ENCODE measurements around the gene ZNF672.
"Not testable (repeated sequence)": the region's sequence is repeated elsewhere in the genome, so short reads cannot be mapped to it uniquely, and the experiment has no call there.

Gene ZNF672

GRCh38 chr1:248837781-248838356, at the start of gene ZNF672:
ZNF672 (plus strand) TSS chr1:248838224; CDS start chr1:248847275, 9,051 bp downstream.
- peak; percentile 97 for DNase-seq

GRCh38 chr1:248788327-248788726, 49.7 kb upstream of the ZNF672 start:
- no peak for DNase-seq

- DNase-seq = not testable (repeated sequence)
These were observed 48.7 kb upstream of the ZNF672 start for GRCh38 chr1:248789337-248789736.

GRCh38 chr1:248790456-248790855, 47.6 kb upstream of the ZNF672 start:
- no peak for DNase-seq

- no peak for DNase-seq
These were observed 47.0 kb upstream of the ZNF672 start for GRCh38 chr1:248791010-248791409.

GRCh38 chr1:248792342-248792741, 45.7 kb upstream of the ZNF672 start:
- no peak for DNase-seq

GRCh38 chr1:248793592-248793991, 44.4 kb upstream of the ZNF672 start:
- peak; percentile 90 for DNase-seq

- not testable (repeated sequence) for DNase-seq
These were observed 43.4 kb upstream of the ZNF672 start for GRCh38 chr1:248794663-248795062.

- no peak for DNase-seq
These were observed 39.2 kb upstream of the ZNF672 start for GRCh38 chr1:248798791-248799190.

GRCh38 chr1:248800459-248800858, 37.6 kb upstream of the ZNF672 start:
- DNase-seq = no peak

- no peak for DNase-seq
These were observed 35.6 kb upstream of the ZNF672 start for GRCh38 chr1:248802454-248802853.

- DNase-seq = not testable (repeated sequence)
These were observed 34.5 kb upstream of the ZNF672 start for GRCh38 chr1:248803501-248803900.

- no peak for DNase-seq
These were observed 33.0 kb upstream of the ZNF672 start for GRCh38 chr1:248804771-248805681.

GRCh38 chr1:248805876-248806275, 32.1 kb upstream of the ZNF672 start:
- no peak for DNase-seq

- DNase-seq = peak; percentile 67
These were observed 30.8 kb upstream of the ZNF672 start for GRCh38 chr1:248807067-248807737.

GRCh38 chr1:248808876-248809275, 29.1 kb upstream of the ZNF672 start:
- DNase-seq = no peak

GRCh38 chr1:248810000-248810726, 27.9 kb upstream of the ZNF672 start:
- DNase-seq = no peak

GRCh38 chr1:248810727-248811513, 27.1 kb upstream of the ZNF672 start:
- DNase-seq = no peak

GRCh38 chr1:248811514-248812490, 26.2 kb upstream of the ZNF672 start:
- no peak for DNase-seq

- DNase-seq = no peak
These were observed 25.1 kb upstream of the ZNF672 start for GRCh38 chr1:248812736-248813425.
